KOPT-K1 (cell line): Measurements from ENCODE around the gene TMEM179.

Source experiments
- H3K27ac ChIP-seq: fragments of 200-600 bp; sonication (generic); 2 replicates; pipeline ENCODE4 v1.5.1; 2016; ENCODE audit warnings: antibody characterized with exemption, mild to moderate bottlenecking, low read depth, low read length; ENCODE audit not compliant: poor library complexity, severe bottlenecking
- H3K36me3 ChIP-seq: fragments of 200-600 bp; sonication (generic); 2 replicates; pipeline ENCODE4 v1.5.1; 2017; ENCODE audit warnings: antibody characterized with exemption, mild to moderate bottlenecking, low read length, moderate library complexity; ENCODE audit not compliant: insufficient read depth
- H3K9me3 ChIP-seq: fragments of 200-600 bp; sonication (generic); 2 replicates; pipeline ENCODE4 v1.5.1; 2017; ENCODE audit warnings: antibody characterized with exemption, low read length, mild to moderate bottlenecking; ENCODE audit not compliant: insufficient read depth, poor library complexity, severe bottlenecking

The TMEM179 gene

GRCh38 chr14:104555430-104556255, 48.9 kb downstream of the TMEM179 start:
- no peak overlapping the region for H3K27ac ChIP-seq
- no peaks in the 10 kb centered on the region for H3K9me3 ChIP-seq
- H3K36me3 ChIP-seq = no peaks in the 10 kb centered on the region

GRCh38 chr14:104554608-104555429, 49.8 kb downstream of the TMEM179 start:
- no peak overlapping the region for H3K27ac ChIP-seq
- H3K36me3 ChIP-seq = no peaks in the 10 kb centered on the region
- no peaks in the 10 kb centered on the region for H3K9me3 ChIP-seq

GRCh38 chr14:104554088-104554607, 50.4 kb downstream of the TMEM179 start:
- no peaks in the 10 kb centered on the region for H3K9me3 ChIP-seq

GRCh38 chr14:104553166-104554087, 51.1 kb downstream of the TMEM179 start:
- Histone ChIP-seq H3K27ac (no peak overlapping the region), H3K36me3 (no peaks in the 10 kb centered on the region), H3K9me3 (no peaks in the 10 kb centered on the region)

More at GRCh38 chr14:104554088-104554607, 50.4 kb downstream of the TMEM179 start:
- H3K27ac ChIP-seq = no peak overlapping the region
- no peaks in the 10 kb centered on the region for H3K36me3 ChIP-seq

GRCh38 chr14:104552738-104553125, 51.8 kb downstream of the TMEM179 start:
- no peaks in the 10 kb centered on the region for H3K9me3 ChIP-seq
- no peaks in the 10 kb centered on the region for H3K36me3 ChIP-seq
- no peak overlapping the region for H3K27ac ChIP-seq

GRCh38 chr14:104551851-104552737, 52.5 kb downstream of the TMEM179 start:
- Histone ChIP-seq H3K9me3 (no peaks in the 10 kb centered on the region), H3K27ac (no peak overlapping the region), H3K36me3 (no peaks in the 10 kb centered on the region)

GRCh38 chr14:104550861-104551728, 53.5 kb downstream of the TMEM179 start:
- H3K27ac ChIP-seq = no peak overlapping the region
- H3K9me3 ChIP-seq = no peaks in the 10 kb centered on the region
- no peaks in the 10 kb centered on the region for H3K36me3 ChIP-seq

- no peak overlapping the region for H3K27ac ChIP-seq
- no peaks in the 10 kb centered on the region for H3K36me3 ChIP-seq
- H3K9me3 ChIP-seq = no peaks in the 10 kb centered on the region
Observed at GRCh38 chr14:104550340-104550860, 54.2 kb downstream of the TMEM179 start.

- Histone ChIP-seq H3K36me3 (no peaks in the 10 kb centered on the region), H3K9me3 (no peaks in the 10 kb centered on the region), H3K27ac (no peak overlapping the region)
Observed at GRCh38 chr14:104549536-104550339, 54.8 kb downstream of the TMEM179 start.

GRCh38 chr14:104548802-104549535, 55.6 kb downstream of the TMEM179 start:
- no peaks in the 10 kb centered on the region for H3K36me3 ChIP-seq
- H3K27ac ChIP-seq = no peak overlapping the region
- H3K9me3 ChIP-seq = no peaks in the 10 kb centered on the region

- Histone ChIP-seq H3K27ac (no peak overlapping the region), H3K9me3 (no peaks in the 10 kb centered on the region), H3K36me3 (no peaks in the 10 kb centered on the region)
Observed at GRCh38 chr14:104547998-104548700, 56.4 kb downstream of the TMEM179 start.
